Measurements from ENCODE around the gene SLC25A6. TPM values are rescaled to one million over a fixed set of nuclear protein-coding genes. Genes with fewer than 3 reads are reported as not detected.
"Not testable (repeated sequence)": the region's sequence is repeated elsewhere in the genome, so short reads cannot be mapped to it uniquely, and the experiment has no call there.

The SLC25A6 gene
- total RNA-seq, 2 donors from 2014 or later = 252 to 358 TPM

GRCh38 chrX:1355131-1356046, 36.5 kb downstream of the SLC25A6 start:
- Histone ChIP-seq H3K36me3 (peaks cover 0 to 5% of the 10 kb centered on the region in 2 donors), H3K27ac (no peak overlapping the region), H3K9me3 (no peaks in the 10 kb centered on the region), H3K27me3 (replicated peaks; ENCODE audit: insufficient read depth) (no peaks in the 10 kb centered on the region), H3K4me3 (no peak overlapping the region), H3K4me1 (replicated peaks) (no peaks in the 10 kb centered on the region)
- TF ChIP-seq CTCF (IDR thresholded peaks at IDR 0.05) (no peak), POLR2A (IDR thresholded peaks at IDR 0.05) (no peak), POLR2AphosphoS5 (IDR thresholded peaks at IDR 0.05) (no peak)
- DNase-seq (ENCODE audit: low spot score) = no peak
- 35% methylated on average over 11 of the region's 11 CpGs for WGBS
- intact Hi-C loops (cut with DNase I) = no loop called here

- Histone ChIP-seq H3K36me3 (peaks cover 0 to 5% of the 10 kb centered on the region in 2 donors), H3K27ac (no peak overlapping the region), H3K27me3 (replicated peaks; ENCODE audit: insufficient read depth) (no peaks in the 10 kb centered on the region), H3K4me3 (no peak overlapping the region), H3K9me3 (no peaks in the 10 kb centered on the region), H3K4me1 (replicated peaks) (no peaks in the 10 kb centered on the region)
- 89% methylated on average over 11 of the region's 11 CpGs for WGBS
- intact Hi-C loops (cut with DNase I) = no loop called here
- TF ChIP-seq POLR2AphosphoS5 (IDR thresholded peaks at IDR 0.05) = no peak
- TF ChIP-seq POLR2A (IDR thresholded peaks at IDR 0.05) = no peak
- TF ChIP-seq CTCF (IDR thresholded peaks at IDR 0.05) = no peak
- DNase-seq (ENCODE audit: low spot score) = no peak
These were observed 37.6 kb downstream of the SLC25A6 start for GRCh38 chrX:1354036-1355019.

DNA sequence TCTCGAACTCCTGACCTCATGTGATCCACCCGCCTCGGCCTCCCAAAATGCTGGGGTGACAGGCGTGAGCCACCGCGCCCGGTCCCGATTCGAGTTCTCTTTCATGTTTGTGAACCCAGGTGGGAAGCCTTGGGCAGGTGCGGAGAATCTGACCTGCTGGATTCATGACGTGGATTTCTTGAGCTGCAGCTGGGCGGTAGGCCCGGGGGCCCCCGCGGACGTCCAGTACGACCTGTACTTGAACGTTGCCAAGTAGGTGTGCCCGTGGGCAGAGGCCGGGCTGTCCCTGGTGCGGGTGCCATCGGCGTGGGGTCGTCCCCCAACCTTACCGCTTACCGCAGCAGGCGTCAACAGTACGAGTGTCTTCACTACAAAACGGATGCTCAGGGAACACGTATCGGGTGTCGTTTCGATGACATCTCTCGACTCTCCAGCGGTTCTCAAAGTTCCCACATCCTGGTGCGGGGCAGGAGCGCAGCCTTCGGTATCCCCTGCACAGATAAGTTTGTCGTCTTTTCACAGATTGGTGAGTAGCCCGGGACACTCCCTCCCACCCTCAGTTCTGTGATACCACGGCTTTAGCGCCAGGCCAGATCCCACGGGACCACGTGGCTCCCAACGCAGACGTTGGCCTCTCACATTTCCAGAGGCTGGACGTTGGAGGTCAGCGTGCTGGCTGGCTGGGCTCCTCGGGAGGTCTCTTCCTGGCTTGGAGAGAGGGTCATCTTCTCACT, 39.8 kb downstream of the SLC25A6 start:
- Histone ChIP-seq H3K36me3 (no peaks in the 10 kb centered on the region), H3K27ac (no peak overlapping the region), H3K27me3 (replicated peaks; ENCODE audit: insufficient read depth) (no peaks in the 10 kb centered on the region), H3K9me3 (no peaks in the 10 kb centered on the region), H3K4me1 (replicated peaks) (no peaks in the 10 kb centered on the region), H3K4me3 (no peak overlapping the region)
- WGBS = 96% methylated on average over 48 of the region's 49 CpGs
- intact Hi-C loops (cut with DNase I) = no loop called here
- DNase-seq (ENCODE audit: low spot score) = no peak
- no peak for TF ChIP-seq POLR2AphosphoS5 (IDR thresholded peaks at IDR 0.05)
- TF ChIP-seq CTCF (IDR thresholded peaks at IDR 0.05) = no peak
- no peak for TF ChIP-seq POLR2A (IDR thresholded peaks at IDR 0.05)

- intact Hi-C loops (cut with DNase I); H3K36me3 ChIP-seq; H3K4me3 ChIP-seq; H3K4me1 ChIP-seq (replicated peaks); H3K27ac ChIP-seq; H3K9me3 ChIP-seq; H3K27me3 ChIP-seq (replicated peaks; ENCODE audit: insufficient read depth); DNase-seq (ENCODE audit: low spot score): not testable (repeated sequence)
- WGBS = 96% methylated on average over 15 of the region's 15 CpGs
These were observed 42.3 kb downstream of the SLC25A6 start for GRCh38 chrX:1349606-1350005.

Measured in prostate gland (tissue), 2 donors.